GM18858 (cell line): ENCODE data around the gene CNIH4.
"Not testable (repeated sequence)": the region's sequence is repeated elsewhere in the genome, so short reads cannot be mapped to it uniquely, and the experiment has no call there.

Source experiments
- ATAC-seq: cut with Tn5 transposase; IDR thresholded peaks from one replicate; pipeline ENCODE4 v1.9.1; 2021; ENCODE audit not compliant: unreplicated experiment

CNIH4 gene

DNA sequence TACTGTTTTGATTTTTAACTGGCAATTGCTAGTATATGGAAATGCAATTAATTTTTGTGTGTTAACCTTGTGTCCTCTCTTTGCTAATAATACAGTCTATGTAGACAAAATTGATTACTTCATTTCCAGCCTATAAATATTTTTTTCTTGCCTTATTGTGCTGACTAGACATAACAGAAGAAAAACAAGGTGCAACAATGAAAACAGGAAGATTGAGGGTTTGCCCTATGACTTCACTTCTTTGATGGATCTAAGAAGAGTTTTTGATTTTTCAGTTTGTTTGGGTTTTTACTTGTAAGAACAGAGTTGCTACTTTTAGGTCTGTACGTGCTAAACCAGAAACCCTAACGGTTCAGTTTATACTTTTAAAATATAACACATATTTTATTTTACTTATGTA is 8.5 kb upstream of the CNIH4 start:
- ATAC-seq: no peak

DNA sequence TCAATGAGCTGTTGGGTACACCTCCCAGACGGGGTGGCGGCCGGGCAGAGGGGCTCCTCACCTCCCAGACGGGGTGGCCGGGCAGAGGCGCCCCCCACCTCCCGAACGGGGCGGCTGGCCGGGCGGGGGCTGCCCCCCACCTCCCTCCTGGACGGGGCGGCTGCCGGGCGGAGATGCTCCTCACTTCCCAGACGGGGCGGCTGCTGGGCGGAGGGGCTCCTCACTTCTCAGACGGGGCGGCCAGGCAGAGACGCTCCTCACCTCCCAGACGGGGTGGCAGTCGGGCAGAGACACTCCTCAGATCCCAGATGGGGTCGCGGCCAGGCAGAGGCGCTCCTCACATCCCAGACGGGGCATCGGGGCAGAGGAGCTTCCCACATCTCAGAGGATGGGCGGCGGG is 7.0 kb upstream of the CNIH4 start:
- not testable (repeated sequence) for ATAC-seq

DNA sequence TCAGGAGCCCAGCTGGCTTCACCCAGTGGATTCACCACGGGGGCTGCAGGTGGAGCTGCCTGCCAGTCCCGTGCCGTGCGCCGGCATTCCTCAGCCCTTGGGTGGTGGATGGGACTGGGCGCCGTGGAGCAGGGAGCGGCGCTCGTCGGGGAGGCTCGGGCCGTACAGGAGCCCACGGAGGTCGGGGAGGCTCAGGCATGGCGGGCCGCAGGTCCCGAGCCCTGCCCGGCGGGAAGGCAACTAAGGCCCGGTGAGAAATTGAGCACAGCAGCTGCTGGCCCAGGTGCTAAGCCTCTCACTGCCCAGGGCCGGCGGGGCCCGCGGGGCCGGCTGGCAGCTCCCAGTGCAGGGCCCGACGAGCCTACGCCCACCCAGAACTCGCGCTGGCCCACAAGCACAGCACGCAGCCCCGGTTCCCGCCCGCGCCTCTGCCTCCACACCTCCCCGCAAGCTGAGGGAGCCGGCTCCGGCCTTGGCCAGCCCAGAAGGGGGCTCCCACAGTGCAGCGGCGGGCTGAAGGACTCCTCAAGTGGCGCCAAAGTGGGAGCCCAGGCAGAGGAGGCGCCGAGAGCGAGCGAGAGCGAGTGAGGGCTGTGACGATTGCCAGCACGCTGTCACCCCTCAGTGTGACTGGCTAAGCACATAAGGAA is 4.1 kb upstream of the CNIH4 start:
- not testable (repeated sequence) for ATAC-seq

DNA sequence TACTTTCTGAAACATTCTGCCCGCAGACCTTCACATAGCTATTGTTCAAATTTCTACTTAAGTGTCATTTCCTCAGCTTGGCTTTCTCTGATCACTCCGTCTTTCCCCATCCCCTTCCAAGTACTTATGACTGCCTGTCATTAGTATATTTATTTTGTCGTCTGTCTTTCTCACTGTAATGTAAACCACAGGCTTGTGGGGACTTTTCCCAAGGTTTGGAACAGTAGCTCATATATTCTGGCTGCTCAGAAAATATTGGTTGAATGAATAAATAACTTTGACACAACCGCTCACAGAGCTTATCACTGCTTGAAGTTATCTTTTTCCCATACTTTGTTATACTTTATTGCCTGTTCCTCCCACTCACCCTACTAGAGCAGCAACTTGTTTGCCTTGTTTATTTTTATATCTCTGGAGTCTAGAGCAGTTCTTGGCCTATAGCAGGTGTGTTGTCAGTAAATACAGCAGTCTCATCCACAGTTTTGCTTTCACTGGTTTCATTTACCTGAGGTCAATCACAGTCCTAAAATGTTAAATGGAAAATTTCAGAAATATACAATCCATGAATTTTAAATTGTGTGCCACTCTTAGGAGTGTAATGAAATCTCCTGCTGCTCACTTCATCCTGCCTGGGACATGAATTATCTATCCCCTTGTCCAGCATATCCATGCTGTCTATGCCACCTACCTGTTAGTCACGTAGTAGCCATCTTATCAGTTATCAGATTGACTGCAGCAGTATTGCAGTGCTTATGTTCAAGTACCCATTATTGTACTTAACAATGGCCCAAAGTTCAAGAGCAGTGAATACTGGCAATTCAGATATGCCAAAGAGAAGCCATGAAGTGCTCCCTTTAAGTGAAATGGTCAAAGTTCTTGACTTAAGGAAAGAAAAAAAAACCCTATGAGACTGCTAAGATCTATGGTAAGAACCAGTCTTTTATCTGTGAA is 2.4 kb upstream of the CNIH4 start:
- no peak for ATAC-seq

DNA sequence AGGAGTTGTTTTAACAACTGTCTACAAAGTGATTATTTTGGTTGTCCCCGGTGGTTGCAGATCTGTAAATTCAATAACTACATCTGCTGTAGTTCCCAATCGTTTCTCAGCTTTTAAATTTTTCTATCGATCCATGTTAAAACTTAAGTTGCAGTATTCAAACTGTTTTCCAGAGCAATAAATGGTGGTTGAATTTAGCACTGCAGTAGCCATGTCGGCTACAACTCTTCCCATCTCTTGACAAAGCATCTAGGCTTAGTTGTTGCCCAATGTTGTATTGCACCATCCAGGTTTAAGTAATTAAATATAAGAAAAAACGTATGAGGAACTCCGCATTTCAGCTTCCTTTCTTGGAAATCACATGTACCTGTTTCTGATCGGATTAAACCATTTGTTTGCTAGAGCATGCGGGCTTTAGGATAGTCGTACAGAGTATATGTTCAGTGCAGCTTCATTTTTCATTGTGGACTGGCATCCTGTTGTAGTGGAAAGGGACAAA is 996 bp downstream of the CNIH4 start:
- ATAC-seq: no peak

DNA sequence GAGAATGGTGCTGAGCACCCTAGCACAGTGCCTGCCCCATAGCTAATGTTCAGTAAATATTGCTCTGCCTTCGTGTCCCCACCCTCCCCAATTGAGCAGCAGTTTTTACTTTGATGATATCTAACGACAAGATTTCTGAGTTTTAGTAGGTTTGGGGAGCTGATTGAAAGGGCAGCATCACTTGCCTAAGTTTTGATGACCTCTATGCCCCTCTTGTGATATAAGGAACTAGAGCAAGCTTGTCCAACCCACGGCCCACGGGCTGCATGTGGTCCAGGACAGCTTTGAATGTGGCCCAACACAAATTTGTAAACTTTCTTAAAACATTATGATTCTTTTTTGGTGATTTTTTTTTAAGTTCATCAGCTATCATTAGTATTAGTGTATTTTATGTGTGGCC is 1.6 kb downstream of the CNIH4 start:
- no peak for ATAC-seq

DNA sequence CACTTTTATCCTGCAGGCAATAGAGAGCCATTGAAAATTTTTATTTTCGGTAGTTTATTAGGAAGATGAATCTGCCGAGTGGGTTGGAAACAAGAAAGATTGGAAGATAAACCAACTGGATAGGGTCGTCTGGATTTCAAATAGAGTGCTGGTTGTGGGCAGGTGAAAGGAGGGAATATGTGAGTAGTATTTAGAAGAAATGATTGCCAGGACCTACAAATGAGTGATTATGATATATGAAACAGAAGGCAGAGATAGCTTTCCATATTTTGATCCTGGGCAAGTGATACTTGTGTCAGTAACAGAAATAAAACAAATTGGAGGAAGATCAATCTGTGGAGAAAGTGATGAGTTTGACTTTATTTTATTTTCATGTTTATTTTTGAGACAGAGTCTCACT is 2.5 kb downstream of the CNIH4 start:
- ATAC-seq: no peak

DNA sequence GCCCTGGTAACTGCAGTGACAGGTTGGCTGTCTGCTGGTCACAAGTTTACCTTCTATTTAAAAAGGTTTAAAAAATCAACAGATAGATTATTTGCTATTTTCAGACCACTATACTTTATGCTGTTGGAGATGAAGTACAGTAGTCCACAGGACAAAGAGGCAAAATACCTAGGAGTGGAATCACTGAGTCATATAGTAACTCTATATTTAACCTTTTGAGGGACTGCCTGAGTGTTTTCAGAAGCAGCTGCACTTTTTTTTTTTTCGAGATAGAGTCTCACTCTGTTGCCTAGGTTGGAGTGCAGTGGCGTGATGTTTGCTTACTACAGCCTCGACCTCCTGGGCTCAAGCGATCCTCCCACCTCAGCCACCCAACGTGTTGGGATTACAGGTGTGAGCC is 11.7 kb downstream of the CNIH4 start:
- peak; percentile 93 for ATAC-seq

DNA sequence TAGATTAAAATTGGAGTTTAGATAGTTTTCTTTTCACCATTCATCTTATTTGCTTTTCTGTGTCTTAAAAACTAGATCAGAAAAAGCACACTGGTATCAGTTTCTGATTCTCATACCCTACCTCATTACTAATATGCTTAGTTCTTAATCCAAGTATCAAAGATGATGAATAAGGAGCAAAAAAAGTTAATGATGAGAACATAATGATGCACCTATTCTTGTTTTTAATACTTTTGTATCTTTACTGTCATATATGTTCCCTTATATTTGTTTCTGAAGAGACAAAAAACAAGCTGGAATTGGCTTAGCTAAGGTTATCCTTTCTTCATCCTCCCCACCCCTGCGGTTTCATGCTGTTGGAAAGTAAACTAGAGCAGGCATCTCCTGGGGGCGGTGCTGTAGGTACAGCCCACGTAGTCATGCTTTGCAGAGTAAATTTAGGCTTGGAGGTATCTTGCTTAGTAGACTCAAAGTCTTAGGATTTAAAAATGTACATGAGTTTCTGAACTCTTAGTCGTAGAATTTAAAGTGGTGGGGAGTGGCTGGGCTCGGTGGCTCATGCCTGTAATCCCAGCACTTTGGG is 16.4 kb downstream of the CNIH4 start:
- ATAC-seq: no peak

DNA sequence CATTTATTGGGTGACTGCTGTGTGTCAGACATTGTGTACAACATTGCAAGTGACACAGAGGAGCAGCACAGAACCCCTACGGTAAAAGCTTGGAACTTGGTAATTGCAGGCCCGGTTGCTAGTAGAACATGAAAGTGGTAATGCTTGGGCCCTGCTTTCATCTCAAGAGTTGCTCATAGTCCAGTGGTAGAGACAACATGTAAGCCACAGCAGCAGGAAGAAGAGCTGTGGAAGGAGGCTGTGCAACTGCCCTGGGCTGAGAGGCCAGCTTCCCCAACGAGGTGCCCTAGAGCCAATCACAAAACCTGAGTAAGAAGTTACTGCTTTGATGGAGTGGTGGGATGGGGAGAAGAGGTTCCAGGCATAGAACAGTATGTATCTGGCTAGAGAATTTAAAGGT is 18.4 kb downstream of the CNIH4 start:
- no peak for ATAC-seq

DNA sequence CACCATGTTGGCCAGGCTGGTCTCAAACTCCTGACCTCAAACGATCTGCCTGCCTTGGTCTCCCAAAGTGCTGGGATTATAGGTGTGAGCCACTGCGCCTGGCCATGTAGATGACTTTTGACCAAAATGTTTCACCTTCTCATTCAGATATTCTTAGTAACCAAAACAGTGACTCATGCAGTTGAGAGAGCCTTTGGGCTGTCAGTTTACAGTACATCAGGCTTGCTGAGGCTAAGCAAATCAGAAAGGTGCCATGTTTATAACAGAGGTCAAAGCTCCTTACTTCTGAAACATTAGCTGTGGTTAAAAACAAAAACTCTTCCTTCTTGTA is 21.0 kb downstream of the CNIH4 start:
- peak; percentile 68 for ATAC-seq

DNA sequence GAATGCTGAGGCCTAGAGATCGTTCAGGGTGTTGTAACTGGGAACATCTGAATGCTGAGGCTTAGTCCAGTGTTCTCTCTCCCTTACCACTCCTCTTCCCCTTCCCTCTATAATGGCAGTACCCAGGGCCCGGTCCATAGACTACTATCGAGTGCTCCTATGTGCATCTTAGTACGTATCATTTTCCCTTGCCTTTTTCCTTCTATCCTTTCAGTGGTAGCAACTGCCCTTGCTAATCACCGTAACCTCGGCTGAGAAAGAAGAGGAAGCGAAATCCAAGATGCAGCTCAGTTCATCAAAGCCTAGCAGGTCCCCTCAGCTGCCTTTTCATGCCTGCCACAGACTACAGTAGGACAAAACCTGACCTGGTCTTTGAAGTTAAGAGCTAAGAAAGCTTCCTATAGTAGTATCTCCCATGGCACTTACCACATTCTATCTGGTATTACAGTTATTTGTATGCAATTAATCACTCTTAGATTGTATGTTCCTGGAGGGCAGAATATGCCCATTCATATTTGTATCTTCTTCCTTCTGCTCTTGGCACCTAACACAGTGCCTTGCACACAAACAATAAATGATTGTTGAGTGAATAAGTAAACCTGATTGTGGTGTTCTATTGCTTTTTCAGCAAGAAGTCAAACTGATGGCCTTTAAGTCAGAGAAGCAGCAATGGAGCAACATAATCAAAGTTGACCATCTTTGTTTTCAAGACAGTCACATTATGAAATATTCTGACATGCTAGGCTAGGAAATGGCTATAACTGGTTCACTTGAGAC is 22.4 kb downstream of the CNIH4 start:
- no peak for ATAC-seq

DNA sequence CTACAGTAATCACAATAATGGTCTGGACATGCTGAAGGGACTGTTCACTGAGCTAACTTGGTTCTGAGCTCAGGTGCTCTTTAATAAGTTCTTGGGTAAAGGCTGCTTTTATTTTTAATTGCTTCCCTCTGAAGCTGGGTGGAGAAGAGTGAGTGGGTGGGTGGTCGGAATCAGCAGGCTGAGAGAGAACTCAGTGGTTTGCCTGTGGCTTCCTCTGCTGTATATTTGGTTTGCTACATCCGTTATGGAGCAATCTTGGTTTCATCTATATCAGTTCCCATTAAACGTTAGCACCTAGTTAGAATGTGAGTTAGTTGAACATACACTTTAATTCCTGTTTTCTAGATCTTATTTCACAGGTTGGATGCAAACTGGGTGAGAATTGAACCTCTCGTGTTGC is 23.3 kb downstream of the CNIH4 start:
- peak; percentile 55 for ATAC-seq

DNA sequence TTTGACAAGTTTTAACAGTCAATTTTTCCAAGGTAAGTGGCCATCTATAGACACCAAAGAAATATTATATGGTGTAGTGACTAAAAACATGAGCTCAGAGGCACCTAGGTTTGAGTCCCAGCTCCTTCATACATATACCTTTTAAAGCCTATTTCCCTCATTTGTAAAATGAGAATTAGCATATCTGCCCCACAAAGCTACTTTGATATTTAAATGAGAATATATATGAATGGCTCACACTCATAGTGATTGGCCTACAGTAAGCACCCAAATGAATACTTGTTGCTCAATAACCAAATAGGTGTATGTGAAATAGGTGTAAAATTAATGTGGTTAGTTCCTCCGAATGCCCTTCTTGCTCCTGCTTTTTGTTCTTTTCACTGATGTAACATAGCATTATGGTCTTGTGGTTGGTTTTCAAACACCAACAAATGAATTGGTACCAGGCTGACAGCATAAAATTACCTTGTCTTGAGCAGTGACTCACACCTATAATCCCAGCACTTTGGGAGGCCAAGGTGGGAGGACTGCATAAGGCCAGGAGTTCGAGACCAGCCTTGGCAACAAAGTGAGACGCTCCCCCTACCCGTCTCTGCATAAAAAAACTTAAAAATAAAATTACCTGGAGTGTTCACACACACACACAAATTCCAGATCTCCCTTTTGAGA is 25.3 kb downstream of the CNIH4 start:
- ATAC-seq: no peak

DNA sequence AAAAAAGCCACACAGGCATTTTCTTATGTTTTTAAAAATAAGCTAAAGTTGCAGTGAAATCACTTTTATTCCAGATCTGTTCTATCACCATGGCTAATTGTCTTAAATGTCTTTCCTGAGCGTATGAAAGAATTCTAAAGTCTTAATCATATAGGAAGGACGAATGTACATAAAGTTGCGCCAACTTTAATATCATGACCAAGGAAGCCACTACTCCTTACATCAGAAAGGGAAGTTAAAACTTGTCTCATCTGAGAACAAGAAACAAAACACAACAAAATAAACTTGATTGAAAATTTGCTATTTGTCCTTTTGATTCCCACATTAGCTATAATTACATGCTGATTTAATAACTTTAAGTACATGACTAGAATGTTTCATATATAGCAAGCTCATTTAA is 26.5 kb downstream of the CNIH4 start:
- no peak for ATAC-seq

DNA sequence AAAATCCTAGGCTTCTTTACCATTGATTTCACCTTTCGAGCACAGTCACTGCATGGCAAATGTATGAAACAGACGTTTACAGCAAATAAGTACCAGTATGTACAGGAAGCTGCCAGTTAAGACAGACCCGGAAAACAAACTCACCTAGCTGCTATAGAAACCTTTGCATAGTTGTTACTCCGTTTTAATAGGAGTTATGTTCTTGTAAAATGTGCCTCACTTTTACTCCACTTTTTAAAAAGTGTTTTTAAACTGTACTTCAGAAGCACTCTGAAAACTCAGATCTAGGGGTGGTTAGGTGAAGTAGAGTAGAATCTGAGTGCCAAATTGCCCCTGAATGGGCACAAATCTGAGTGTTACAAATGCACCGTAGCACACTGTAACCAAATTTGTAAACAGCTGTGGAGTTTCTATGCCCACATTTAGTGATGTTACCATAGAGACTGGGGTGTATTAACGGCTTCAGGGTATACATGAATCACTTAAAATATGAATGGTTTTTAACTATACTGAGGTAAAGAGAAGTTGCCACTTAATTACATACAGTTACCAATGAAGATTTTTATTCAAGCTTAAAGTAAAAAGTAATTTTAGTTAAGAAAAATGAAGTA is 30.7 kb downstream of the CNIH4 start:
- ATAC-seq: no peak

DNA sequence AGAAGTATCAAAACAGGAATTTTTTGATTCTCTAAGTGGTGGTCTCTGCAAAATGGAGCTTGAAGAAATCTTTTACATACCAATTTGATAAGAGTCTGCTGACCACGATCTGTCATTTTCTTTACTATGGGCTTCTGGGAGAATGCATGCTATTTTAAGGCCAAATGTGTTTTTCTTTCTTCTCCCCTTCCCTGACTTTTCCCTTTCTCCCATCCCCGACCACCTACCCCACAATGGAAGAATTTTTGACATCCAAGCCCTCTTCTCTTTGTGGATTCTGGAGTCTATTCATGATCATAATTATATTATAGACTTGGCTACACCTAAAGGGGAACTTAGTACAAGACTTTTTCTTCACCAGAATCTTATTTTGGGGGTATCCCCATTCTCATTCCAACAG is 31.3 kb downstream of the CNIH4 start:
- no peak for ATAC-seq

DNA sequence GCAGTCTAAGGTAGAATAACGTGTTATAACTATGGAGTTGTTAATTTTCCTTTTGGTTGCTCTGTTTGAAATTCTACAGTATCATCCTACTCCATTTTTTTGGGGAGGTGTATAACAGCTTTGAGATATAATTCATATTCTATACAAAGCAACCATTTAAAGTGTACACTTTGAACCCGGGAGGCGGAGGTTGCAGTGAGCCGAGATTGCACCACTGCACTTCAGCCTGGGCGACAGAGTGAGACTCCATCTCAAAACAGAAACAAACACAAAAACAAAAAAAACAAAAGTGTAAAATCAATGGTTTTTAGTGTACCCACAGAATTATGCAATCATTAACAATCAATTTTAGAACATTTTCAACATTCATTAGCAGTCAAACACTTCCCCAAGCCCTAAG is 33.8 kb downstream of the CNIH4 start:
- no peak for ATAC-seq

DNA sequence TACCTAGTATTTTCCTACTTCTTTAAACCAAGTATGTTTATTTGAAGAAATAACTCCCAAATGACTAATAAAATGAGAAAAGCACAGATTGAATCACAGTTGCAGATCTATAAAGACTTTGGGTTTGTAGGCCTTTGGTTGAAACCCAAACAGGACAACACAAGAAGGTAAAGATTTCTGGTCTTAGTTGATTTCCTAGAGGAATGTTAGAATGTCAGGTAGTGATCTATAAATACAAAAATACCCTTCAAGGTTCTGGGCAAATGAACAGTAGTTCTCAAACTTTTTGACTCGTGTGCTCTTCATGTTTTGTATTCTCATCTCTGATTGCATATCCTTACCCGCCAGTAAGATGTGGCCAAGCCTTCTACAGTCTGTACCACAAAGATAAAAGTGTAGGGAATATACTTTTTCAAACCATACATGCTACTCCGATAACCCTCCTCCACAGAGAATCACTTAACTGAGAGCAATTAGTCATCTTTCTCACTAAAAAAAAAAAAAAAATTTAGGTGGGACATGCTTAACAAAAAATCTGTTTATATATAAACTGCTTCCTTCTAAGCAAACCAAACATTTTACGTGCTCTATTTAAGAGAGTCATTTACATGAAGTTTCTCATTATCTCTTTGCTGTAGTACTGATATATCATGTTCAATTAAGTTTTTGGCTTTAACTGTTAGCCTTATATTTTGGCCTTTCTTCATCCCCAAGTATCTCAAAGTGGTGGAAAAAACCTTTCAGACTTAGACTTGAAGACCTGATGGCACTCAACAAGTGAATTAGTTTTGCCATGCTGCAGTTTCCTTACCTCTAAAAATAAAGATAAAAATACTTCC is 36.0 kb downstream of the CNIH4 start:
- no peak for ATAC-seq
